CD4-positive, alpha-beta memory T cell (primary cell): ENCODE results near the gene SP5. TPM values are rescaled to one million over a fixed set of nuclear protein-coding genes. Genes with fewer than 3 reads are reported as not detected.

Experiments used
- polyA plus RNA-seq, 2 donors: library from polyadenylated mRNA; unstranded; fragments of 300-500 nt; fragmentation: Illumina TruSeq; gene quantifications; one replicate each; pipeline ENCODE4 v1.2.3, GENCODE V29; 2021
- total RNA-seq, 2 experiments: library from RNA; stranded (reverse); gene quantifications; one replicate each; pipeline ENCODE4 v1.2.3, GENCODE V29; 2021

The SP5 gene
- total and polyA plus RNA-seq, 4 experiments from 2014 or later, result not detected

Other genes with a start within 250 kb of the SP5 start
- gene ERICH2, start 55.0 kb downstream of the SP5 start, total RNA-seq, result not detected
- gene ERICH2, start 55.0 kb downstream of the SP5 start, polyA plus RNA-seq, result under 1 TPM in 1 of 2 donors, not detected in 1; 0.58 TPM
- gene GAD1, start 101.5 kb downstream of the SP5 start, total RNA-seq, result not detected
- not detected for gene GAD1, start 101.5 kb downstream of the SP5 start, polyA plus RNA-seq
- 10 to 100 TPM; 82.4 to 83.2 TPM for gene GORASP2, start 213.9 kb downstream of the SP5 start, total RNA-seq
- gene GORASP2, start 213.9 kb downstream of the SP5 start, polyA plus RNA-seq, result 100 to 1,000 TPM; 111 to 116 TPM